Embryonic facial prominence (tissue), 1 donor: ENCODE measurements around the gene MMP7.
A peak's percentile ranks its signal among the peaks of the same experiment; 100 is the strongest.

Source experiments
- DNase-seq: peaks from one replicate; pipeline ENCODE4 v3.0.0-alpha.2; 2016; ENCODE audit errors: extremely low spot score

MMP7 gene

GRCh38 chr11:102495161-102496042 is 35.1 kb downstream of the MMP7 start:
- peak; percentile 76 for DNase-seq

- DNase-seq: no peak
These were observed 36.3 kb downstream of the MMP7 start for GRCh38 chr11:102494216-102494615.

- no peak for DNase-seq
These were observed 37.0 kb downstream of the MMP7 start for GRCh38 chr11:102493524-102493923.

GRCh38 chr11:102491969-102492368 is 38.6 kb downstream of the MMP7 start:
- DNase-seq: no peak

- no peak for DNase-seq
These were observed 41.1 kb downstream of the MMP7 start for GRCh38 chr11:102489186-102490145.

GRCh38 chr11:102488208-102488607 is 42.3 kb downstream of the MMP7 start:
- DNase-seq: no peak

GRCh38 chr11:102487214-102487613 is 43.3 kb downstream of the MMP7 start:
- no peak for DNase-seq

- no peak for DNase-seq
These were observed 44.0 kb downstream of the MMP7 start for GRCh38 chr11:102486584-102486983.

GRCh38 chr11:102485095-102485722 is 45.3 kb downstream of the MMP7 start:
- no peak for DNase-seq

GRCh38 chr11:102482433-102482832 is 48.1 kb downstream of the MMP7 start:
- no peak for DNase-seq

- DNase-seq: no peak
These were observed 50.8 kb downstream of the MMP7 start for GRCh38 chr11:102479733-102480132.

GRCh38 chr11:102478673-102479299 is 51.8 kb downstream of the MMP7 start:
- DNase-seq: no peak

GRCh38 chr11:102476812-102477211 is 53.7 kb downstream of the MMP7 start:
- DNase-seq: no peak

- DNase-seq: no peak
These were observed 54.5 kb downstream of the MMP7 start for GRCh38 chr11:102476069-102476468.

GRCh38 chr11:102473543-102473942 is 57.0 kb downstream of the MMP7 start:
- no peak for DNase-seq

GRCh38 chr11:102472127-102472526 is 58.4 kb downstream of the MMP7 start:
- DNase-seq: no peak

- no peak for DNase-seq
These were observed 59.1 kb downstream of the MMP7 start for GRCh38 chr11:102471474-102471873.
